SU-DHL-6 (cell line): Measurements from ENCODE around the gene PLXNB1.

Source experiments
- EZH2phosphoT487 ChIP-seq: fragments of 200-600 bp; sonication (generic), shearing (Covaris generic); conservative IDR thresholded peaks from 2 replicates; pipeline ENCODE4 v1.6.1; 2018; ENCODE audit warnings: mild to moderate bottlenecking, antibody characterized with exemption, low read length, moderate library complexity, mixed read lengths
- TF ChIP-seq, protein P1 (sequence below): fragments of 200-600 bp; sonication (generic); IDR thresholded peaks from one replicate; pipeline ENCODE4 v1.5.1; 2017; ENCODE audit warnings: antibody characterized with exemption, mild to moderate bottlenecking, low read length, moderate library complexity; ENCODE audit not compliant: insufficient read depth, poor library complexity, severe bottlenecking

DNA sequence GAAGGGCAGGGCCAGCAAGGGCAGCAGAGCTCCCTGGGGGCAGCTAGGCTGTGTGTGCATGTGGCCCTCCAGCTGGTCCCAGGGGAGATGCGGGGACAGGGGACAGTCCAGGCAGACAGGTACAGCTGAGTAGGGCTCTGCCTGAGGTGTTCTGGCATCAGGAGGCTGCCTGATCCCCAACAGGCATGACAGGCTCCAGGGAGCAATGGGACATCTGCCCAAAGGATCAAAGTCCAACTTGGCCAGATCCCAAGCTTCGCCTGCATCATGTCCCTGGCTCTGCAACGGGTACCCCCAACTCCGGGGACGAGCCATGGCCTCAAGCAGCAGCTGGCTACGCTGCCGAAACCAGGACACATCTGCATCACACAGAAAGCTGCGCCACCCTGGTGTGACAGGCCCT lies 38.4 kb upstream of the PLXNB1 start:
- TF ChIP-seq, protein P1, sequence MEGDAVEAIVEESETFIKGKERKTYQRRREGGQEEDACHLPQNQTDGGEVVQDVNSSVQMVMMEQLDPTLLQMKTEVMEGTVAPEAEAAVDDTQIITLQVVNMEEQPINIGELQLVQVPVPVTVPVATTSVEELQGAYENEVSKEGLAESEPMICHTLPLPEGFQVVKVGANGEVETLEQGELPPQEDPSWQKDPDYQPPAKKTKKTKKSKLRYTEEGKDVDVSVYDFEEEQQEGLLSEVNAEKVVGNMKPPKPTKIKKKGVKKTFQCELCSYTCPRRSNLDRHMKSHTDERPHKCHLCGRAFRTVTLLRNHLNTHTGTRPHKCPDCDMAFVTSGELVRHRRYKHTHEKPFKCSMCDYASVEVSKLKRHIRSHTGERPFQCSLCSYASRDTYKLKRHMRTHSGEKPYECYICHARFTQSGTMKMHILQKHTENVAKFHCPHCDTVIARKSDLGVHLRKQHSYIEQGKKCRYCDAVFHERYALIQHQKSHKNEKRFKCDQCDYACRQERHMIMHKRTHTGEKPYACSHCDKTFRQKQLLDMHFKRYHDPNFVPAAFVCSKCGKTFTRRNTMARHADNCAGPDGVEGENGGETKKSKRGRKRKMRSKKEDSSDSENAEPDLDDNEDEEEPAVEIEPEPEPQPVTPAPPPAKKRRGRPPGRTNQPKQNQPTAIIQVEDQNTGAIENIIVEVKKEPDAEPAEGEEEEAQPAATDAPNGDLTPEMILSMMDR = no peak
- TF ChIP-seq EZH2phosphoT487 = no peak
